Thyroid gland (tissue), 4 donors: ENCODE measurements around the gene RPP25L. TPM values are rescaled to one million over a fixed set of nuclear protein-coding genes. Genes with fewer than 3 reads are reported as not detected.

Experiments
- DNase-seq, 2 donors: peaks; one replicate each; pipeline ENCODE4 v3.0.0-alpha.2; 2019
- H3K27ac ChIP-seq, 3 donors: fragments of 200-600 bp; sonication (generic); 1 replicate in 2 of 3; 2 replicates in 1 of 3; pipeline ENCODE4 v1.5.1; 2016 to 2019; ENCODE audit warnings: mild to moderate bottlenecking in 1 of 3, moderate library complexity in 1 of 3
- H3K27me3 ChIP-seq: fragments of 200-600 bp; sonication (generic); one replicate; pipeline ENCODE4 v1.5.1; 2019
- H3K36me3 ChIP-seq, 2 donors: fragments of 200-600 bp; sonication (generic); one replicate each; pipeline ENCODE4 v1.5.1; 2016 to 2019
- H3K4me1 ChIP-seq, 2 donors: fragments of 200-600 bp; sonication (generic); one replicate each; pipeline ENCODE4 v1.5.1; 2017 to 2019
- H3K4me3 ChIP-seq, 3 donors: fragments of 200-600 bp; sonication (generic); replicated peaks in 1 of 3; 1 replicate in 2 of 3; 2 replicates in 1 of 3; pipeline ENCODE4 v1.5.1; 2016; ENCODE audit warnings: mild to moderate bottlenecking in 1 of 3
- H3K9me3 ChIP-seq: fragments of 200-600 bp; sonication (generic); one replicate; pipeline ENCODE4 v1.5.1; 2017
- POLR2A ChIP-seq, 2 donors: fragments of 450-650 bp; IDR thresholded peaks; one replicate each; pipeline ENCODE4 v1.6.1; 2017; ENCODE audit warnings: antibody characterized with exemption in 2 of 2, mild to moderate bottlenecking in 2 of 2, moderate library complexity in 1 of 2
- WGBS, 2 donors: methylation state at CpG; one replicate each; pipeline ENCODE4 v1.1.5; 2017; 5-methylcytosine and 5-hydroxymethylcytosine counted together
- intact Hi-C: fragments of 100-400 bp; cut with DNase I; formaldehyde crosslinking; loops from one replicate; pipeline ENCODE4 v1.15.1; 2023
- total RNA-seq, 4 donors: library from RNA; depleted of rRNA; stranded (reverse); fragments of >200 nt; gene quantifications; one replicate each; pipeline ENCODE4 v1.2.3, GENCODE V29; 2016
- TF ChIP-seq, protein P1 (sequence below), 6 experiments: fragments of 200-600 bp in 3 of 6; fragments of 450-650 bp in 3 of 6; sonication (generic) in 3 of 6; IDR thresholded peaks; one replicate each; pipeline ENCODE4 v1.5.1; 2016 to 2019; ENCODE audit warnings: antibody characterized with exemption in 6 of 6, mild to moderate bottlenecking in 2 of 6, inconsistent platforms in 1 of 6, moderate library complexity in 1 of 6

RPP25L gene
- total RNA-seq, 4 donors from 2014 or later: 20.7 to 39.0 (median 25.8) TPM

DNA sequence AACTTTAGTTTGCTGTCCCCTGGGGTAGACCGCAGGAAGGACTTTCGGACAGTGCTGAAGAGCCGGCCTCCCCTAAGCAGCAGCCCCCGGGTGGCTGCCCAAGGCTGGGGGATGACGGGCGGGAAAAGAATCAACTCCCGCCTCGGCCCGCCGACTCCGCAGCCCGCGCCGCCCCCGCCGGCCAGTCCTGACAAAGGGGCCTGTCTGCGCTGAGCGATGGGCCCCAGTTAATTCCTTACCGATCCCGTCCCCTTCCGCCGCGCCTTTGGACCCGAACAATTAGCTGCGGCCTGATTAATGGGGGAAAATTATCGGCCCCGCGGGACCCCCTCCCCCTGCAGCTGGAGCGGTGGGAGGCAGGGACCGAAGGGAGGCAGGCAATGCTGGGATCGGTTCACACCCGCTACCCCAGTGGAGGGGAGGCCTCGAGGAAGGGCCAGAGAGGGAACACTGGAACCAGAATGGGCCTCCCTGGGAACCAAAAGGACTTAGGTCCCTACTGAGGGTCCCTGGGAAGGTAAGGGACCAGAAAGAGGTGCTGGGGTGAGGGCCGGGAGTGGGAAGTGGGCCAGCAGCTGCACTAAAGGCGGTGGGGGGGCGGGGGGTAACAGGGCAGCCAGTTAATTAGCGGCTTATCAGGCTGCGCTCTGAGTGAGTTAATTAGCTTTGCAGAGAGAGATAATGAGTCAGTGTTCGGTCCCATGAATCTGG lies 12.7 kb upstream of the RPP25L start:
- TF ChIP-seq, protein P1, sequence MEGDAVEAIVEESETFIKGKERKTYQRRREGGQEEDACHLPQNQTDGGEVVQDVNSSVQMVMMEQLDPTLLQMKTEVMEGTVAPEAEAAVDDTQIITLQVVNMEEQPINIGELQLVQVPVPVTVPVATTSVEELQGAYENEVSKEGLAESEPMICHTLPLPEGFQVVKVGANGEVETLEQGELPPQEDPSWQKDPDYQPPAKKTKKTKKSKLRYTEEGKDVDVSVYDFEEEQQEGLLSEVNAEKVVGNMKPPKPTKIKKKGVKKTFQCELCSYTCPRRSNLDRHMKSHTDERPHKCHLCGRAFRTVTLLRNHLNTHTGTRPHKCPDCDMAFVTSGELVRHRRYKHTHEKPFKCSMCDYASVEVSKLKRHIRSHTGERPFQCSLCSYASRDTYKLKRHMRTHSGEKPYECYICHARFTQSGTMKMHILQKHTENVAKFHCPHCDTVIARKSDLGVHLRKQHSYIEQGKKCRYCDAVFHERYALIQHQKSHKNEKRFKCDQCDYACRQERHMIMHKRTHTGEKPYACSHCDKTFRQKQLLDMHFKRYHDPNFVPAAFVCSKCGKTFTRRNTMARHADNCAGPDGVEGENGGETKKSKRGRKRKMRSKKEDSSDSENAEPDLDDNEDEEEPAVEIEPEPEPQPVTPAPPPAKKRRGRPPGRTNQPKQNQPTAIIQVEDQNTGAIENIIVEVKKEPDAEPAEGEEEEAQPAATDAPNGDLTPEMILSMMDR (IDR thresholded peaks at IDR 0.05): no peak
- TF ChIP-seq POLR2A (IDR thresholded peaks at IDR 0.05): no peak
- intact Hi-C loops: no loop called here
- H3K9me3 ChIP-seq: no peaks in the 10 kb centered on the region
- no peak overlapping the region for H3K27ac ChIP-seq
- WGBS, 2 donors: 12 to 25% methylated on average over 19 to 39 of the region's 39 CpGs
- peaks cover 29% of the 10 kb centered on the region for H3K27me3 ChIP-seq
- no peak overlapping the region for H3K4me3 ChIP-seq
- no peak for DNase-seq
- H3K36me3 ChIP-seq: no peaks in the 10 kb centered on the region
- peaks cover 12 to 23% of the 10 kb centered on the region in 2 donors for H3K4me1 ChIP-seq

DNA sequence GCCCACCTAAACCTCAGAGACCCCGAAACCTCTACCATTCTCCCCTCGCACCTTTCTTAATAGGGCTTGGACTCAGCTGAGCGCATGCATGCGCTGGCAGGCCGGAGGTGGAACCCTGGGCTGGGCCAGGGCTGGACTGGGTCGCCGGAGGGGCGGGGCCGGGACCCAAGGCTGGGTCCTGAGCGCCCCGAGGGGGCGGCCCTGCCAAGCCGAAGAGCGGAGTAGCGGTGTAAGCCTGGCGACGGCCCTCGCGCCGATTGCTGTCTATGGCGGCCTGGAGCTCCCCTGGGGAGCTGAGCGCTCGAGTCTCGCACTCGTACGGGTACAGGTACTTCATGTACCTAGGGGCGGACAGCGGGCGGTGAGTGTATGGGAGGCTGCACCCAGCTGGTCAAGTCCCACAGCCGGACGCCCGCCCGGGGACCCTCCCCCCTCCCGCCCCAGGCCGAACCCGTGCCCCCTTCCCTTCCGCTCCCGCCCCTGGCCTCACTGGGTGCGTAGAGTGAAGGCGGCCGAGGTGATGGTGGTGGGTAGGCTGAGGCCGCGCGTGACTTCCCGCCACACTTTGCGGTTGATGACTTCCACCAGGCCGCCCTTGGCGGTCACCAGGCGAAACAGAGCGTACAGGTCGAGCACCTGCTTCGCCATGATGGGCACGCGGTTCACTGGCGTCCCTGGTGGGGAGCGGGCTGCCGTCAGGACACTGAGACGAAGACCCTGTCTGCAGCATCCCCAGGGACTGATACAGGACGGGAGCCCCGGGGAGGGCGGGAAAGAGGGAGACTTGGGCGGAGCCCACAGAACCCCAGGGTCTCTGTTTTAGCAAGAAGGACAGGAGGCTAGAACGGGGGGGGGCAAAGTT lies 11.7 kb upstream of the RPP25L start:
- 10% methylated on average over 25 to 53 of the region's 63 CpGs for WGBS, 2 donors

DNA sequence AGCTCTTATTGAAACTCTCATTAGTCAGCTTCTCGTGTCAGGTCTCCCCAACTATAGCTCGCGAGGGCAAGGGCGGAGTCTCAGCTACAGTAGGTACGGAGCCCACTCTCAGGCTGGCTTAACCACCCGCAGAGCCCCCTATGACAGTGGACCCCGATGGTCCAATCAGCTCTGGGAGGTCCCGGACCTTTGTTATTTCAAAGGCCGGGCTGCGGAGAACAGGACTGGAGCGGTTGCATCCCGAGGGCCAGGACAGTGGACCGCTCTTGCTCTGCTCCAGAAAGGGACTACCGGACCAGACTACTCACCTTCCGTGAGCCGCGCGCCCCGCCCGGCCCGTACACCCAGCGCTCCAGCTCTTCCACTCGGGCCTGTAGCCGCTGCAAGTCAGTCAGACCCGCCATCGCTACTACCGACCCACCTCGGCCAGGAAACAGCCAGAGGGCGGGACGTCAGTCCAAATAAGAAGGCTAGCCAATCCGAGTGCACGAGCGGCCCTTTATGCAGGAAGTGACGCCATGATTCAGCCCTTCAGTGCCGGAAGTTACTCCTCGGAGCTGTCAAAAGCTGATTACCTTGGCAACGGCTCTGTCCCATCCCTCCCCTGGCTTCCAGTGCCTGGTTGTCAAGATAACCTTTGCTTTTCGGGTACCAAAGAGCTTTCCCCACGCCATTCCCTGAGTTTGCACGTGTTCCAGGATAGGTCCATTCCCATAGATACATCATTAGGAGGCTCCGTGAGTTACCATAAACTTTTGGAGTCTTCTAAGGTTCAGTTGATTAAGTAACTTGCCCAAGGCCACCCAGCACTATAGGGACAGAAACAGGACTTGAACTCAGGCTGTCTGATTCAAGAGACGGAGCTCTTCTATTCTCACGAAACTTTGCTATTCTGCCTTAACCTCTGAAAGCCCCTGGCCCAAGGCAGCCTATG lies 8.4 kb upstream of the RPP25L start, which contains the start of gene DCTN3:
TSS of gene DCTN3 (minus strand) at position 435 of the 934 bp plus-strand sequence. CDS start at position 404, 31 bp downstream.
- H3K27me3 ChIP-seq: peaks cover 19% of the 10 kb centered on the region
- intact Hi-C loops: no loop called here
- H3K9me3 ChIP-seq: no peaks in the 10 kb centered on the region
- DNase-seq: peak; percentile 96 to 97
- TF ChIP-seq POLR2A (IDR thresholded peaks at IDR 0.05): peak in 1 of 2 donors; percentile 62
- TF ChIP-seq, protein P1 (IDR thresholded peaks at IDR 0.05): no peak
- H3K36me3 ChIP-seq: peaks cover 19 to 24% of the 10 kb centered on the region in 2 donors
- peak within 1 kb of the TSS in 1 of 3 donors; percentile 43 for H3K27ac ChIP-seq
- peaks cover 15 to 18% of the 10 kb centered on the region in 2 donors for H3K4me1 ChIP-seq
- peak within 1 kb of the TSS; percentile 73 to 98 (median 78) for H3K4me3 ChIP-seq
- WGBS, 2 donors: 10 to 11% methylated on average over 16 to 22 of the region's 43 CpGs

More for the DNA sequence above, 11.7 kb upstream of the RPP25L start:
- Histone ChIP-seq H3K4me1 (peaks cover 19 to 24% of the 10 kb centered on the region in 2 donors), H3K27ac (no peak overlapping the region), H3K36me3 (no peaks in the 10 kb centered on the region), H3K4me3 (peak overlapping the region in 1 of 3 donors; percentile 6), H3K9me3 (no peaks in the 10 kb centered on the region), H3K27me3 (peaks cover 29% of the 10 kb centered on the region)
- intact Hi-C loops: no loop called here
- DNase-seq: no peak
- TF ChIP-seq POLR2A (IDR thresholded peaks at IDR 0.05): no peak
- TF ChIP-seq, protein P1 (IDR thresholded peaks at IDR 0.05): no peak

DNA sequence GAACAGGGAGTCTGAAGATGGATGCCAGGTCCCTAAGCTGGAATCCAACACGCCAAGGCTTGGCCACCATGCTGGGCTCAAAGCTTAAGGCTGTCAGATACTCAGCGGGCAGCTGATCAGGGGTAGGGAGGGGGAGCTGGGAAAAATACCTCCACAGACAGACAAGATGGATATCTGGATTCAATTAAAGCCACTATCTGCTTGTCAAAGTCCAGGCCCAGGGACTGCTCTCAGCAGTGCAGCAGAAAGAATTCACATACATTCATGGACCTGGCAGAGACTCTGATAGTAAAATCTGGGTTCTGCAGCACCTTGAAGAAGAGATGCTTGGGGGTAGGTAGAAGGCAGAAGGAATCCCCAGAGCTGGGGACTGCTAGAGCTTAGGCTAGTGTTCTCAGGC lies 3.2 kb upstream of the RPP25L start:
- Histone ChIP-seq H3K4me3 (no peak overlapping the region), H3K27ac (no peak overlapping the region), H3K4me1 (peaks cover 24 to 25% of the 10 kb centered on the region in 2 donors), H3K36me3 (peaks cover 19 to 28% of the 10 kb centered on the region in 2 donors), H3K9me3 (no peaks in the 10 kb centered on the region), H3K27me3 (no peaks in the 10 kb centered on the region)
- DNase-seq: no peak
- intact Hi-C loops: no loop called here
- 93 to 100% methylated on average over 2 of the region's 2 CpGs for WGBS, 2 donors
- TF ChIP-seq, protein P1 (IDR thresholded peaks at IDR 0.05): no peak
- no peak for TF ChIP-seq POLR2A (IDR thresholded peaks at IDR 0.05)
